AG09309 (cell line): Measurements from ENCODE around the gene MYMX.

ENCODE experiments used
- DNase-seq: peaks from one replicate; pipeline ENCODE4 v3.0.0-alpha.2; 2010; ENCODE audit warnings: low read depth
- H3K4me3 ChIP-seq: 2 replicates; pipeline ENCODE4 v1.5.1; 2011; ENCODE audit warnings: mild to moderate bottlenecking, low read depth, low read length, moderate library complexity; ENCODE audit not compliant: control insufficient read depth
- CTCF ChIP-seq: IDR thresholded peaks from 2 replicates; pipeline ENCODE4 v1.5.1; 2011; ENCODE audit warnings: mild to moderate bottlenecking, low read depth, low read length, inconsistent platforms; ENCODE audit not compliant: insufficient read depth, control insufficient read depth; ENCODE audit errors: missing control alignments

MYMX gene

GRCh38 chr6:44219815-44220784 lies 3.4 kb downstream of the MYMX start:
- TF ChIP-seq CTCF = no peak
- no peak overlapping the region for H3K4me3 ChIP-seq
- DNase-seq = no peak

- H3K4me3 ChIP-seq = no peak overlapping the region
- DNase-seq = no peak
- no peak for TF ChIP-seq CTCF
Observed at GRCh38 chr6:44220913-44221290, 4.2 kb downstream of the MYMX start.

- peak; percentile 88 for TF ChIP-seq CTCF
- no peak for DNase-seq
- H3K4me3 ChIP-seq = no peak overlapping the region
Observed at GRCh38 chr6:44221291-44221960, 4.7 kb downstream of the MYMX start.

- DNase-seq = no peak
- no peak for TF ChIP-seq CTCF
- no peak overlapping the region for H3K4me3 ChIP-seq
Observed at GRCh38 chr6:44221961-44222335, 5.2 kb downstream of the MYMX start.

GRCh38 chr6:44222486-44223318 lies 6.0 kb downstream of the MYMX start:
- no peak for TF ChIP-seq CTCF
- DNase-seq = no peak

GRCh38 chr6:44223319-44224028 lies 6.7 kb downstream of the MYMX start, which contains the start of gene SLC29A1:
Gene SLC29A1, plus strand, starts transcription at chr6:44223595. Its CDS starts 3,719 bp downstream, at chr6:44227314.
- peak within 1 kb of the TSS; percentile 49 for H3K4me3 ChIP-seq
- TF ChIP-seq CTCF = no peak
- DNase-seq = no peak

More at GRCh38 chr6:44222486-44223318, 6.0 kb downstream of the MYMX start:
- peak overlapping the region; percentile 49 for H3K4me3 ChIP-seq
